A673 (cell line): Measurements from ENCODE around the gene TBC1D5.

Experiments
- EZH2 ChIP-seq: fragments of 200-600 bp; sonication (generic); IDR thresholded peaks from 2 replicates; pipeline ENCODE4 v1.6.1; 2017; ENCODE audit warnings: borderline replicate concordance, low read depth, mild to moderate bottlenecking, mixed read lengths, antibody characterized with exemption, low read length; ENCODE audit not compliant: poor library complexity, severe bottlenecking
- TF ChIP-seq, protein P1 (sequence below): fragments of 300-800, 200-600 bp; sonication (generic); conservative IDR thresholded peaks from 2 replicates; pipeline ENCODE4 v1.5.1; 2017; ENCODE audit warnings: low read depth, mild to moderate bottlenecking, antibody characterized with exemption, low read length, moderate library complexity, mixed read lengths

DNA sequence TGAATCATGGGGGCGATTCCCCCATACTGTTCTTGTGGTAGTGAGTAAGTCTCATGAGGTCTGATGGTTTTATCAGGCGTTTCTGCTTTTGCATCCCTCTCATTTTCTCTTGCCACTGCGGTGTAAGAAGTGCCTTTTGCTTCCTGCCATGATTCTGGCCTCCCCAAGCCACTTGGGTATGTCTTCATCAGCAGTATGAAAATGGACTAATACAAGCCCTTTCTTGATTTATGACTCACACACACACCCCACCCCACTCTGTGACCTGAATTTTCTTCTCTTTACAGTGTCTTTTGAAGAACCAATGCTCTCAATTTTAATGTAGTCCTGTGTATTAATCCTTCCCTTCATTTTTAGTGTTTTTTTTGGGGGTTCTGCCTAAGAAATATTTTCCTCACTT is 612.9 kb downstream of the TBC1D5 start:
- TF ChIP-seq, protein P1, sequence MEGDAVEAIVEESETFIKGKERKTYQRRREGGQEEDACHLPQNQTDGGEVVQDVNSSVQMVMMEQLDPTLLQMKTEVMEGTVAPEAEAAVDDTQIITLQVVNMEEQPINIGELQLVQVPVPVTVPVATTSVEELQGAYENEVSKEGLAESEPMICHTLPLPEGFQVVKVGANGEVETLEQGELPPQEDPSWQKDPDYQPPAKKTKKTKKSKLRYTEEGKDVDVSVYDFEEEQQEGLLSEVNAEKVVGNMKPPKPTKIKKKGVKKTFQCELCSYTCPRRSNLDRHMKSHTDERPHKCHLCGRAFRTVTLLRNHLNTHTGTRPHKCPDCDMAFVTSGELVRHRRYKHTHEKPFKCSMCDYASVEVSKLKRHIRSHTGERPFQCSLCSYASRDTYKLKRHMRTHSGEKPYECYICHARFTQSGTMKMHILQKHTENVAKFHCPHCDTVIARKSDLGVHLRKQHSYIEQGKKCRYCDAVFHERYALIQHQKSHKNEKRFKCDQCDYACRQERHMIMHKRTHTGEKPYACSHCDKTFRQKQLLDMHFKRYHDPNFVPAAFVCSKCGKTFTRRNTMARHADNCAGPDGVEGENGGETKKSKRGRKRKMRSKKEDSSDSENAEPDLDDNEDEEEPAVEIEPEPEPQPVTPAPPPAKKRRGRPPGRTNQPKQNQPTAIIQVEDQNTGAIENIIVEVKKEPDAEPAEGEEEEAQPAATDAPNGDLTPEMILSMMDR, result no peak
- no peak for TF ChIP-seq EZH2
